B cell (primary cell): ENCODE measurements around the gene NT5E. TPM values are rescaled to one million over a fixed set of nuclear protein-coding genes. Genes with fewer than 3 reads are reported as not detected.

ENCODE experiments used
- ATAC-seq: fragments of 200-7000 bp; cut with Tn5 transposase; one replicate; pipeline ENCODE4 v1.10.0; 2021; ENCODE audit warnings: low read depth, mild to moderate bottlenecking, moderate number of reproducible peaks, moderate library complexity
- CTCF ChIA-PET: fragments of 350-600 bp; sonication (Branson Sonifier 250); formaldehyde crosslinking; loops from one replicate; lab custom pipeline; 2021; ENCODE audit warnings: antibody characterized with exemption, inconsistent platforms; lab: Charles Lee
- POLR2A ChIA-PET: fragments of 350-600 bp; sonication (Branson Sonifier 250); formaldehyde crosslinking; loops from one replicate; lab custom pipeline; 2021; ENCODE audit warnings: antibody characterized with exemption; lab: Charles Lee
- DNase-seq: peaks from one replicate; pipeline ENCODE4 v3.0.0; 2013
- H2AFZ ChIP-seq: 2 replicates; pipeline ENCODE4 v1.6.1; 2012; ENCODE audit warnings: mild to moderate bottlenecking, low read depth, low read length; ENCODE audit not compliant: insufficient read depth, poor library complexity, severe bottlenecking
- H3K27ac ChIP-seq, 2 donors: 1 replicate in 1 of 2; 2 replicates in 1 of 2; pipeline ENCODE4 v1.5.1; 2012 to 2013; ENCODE audit warnings: low read length in 2 of 2, mild to moderate bottlenecking in 2 of 2, moderate library complexity in 1 of 2
- H3K27me3 ChIP-seq, 4 experiments: fragments of 200-600 bp in 1 of 4; sonication (generic) in 1 of 4; replicated peaks in 1 of 4; 1 replicate in 2 of 4; 2 replicates in 2 of 4; pipeline versions ENCODE4 v1.6.1 to v1.7.0; 2013 to 2016; ENCODE audit warnings: low read length in 3 of 4, mild to moderate bottlenecking in 2 of 4, mixed read lengths in 1 of 4, moderate library complexity in 1 of 4; ENCODE audit not compliant: insufficient read depth in 4 of 4, control insufficient read depth in 3 of 4; ENCODE audit errors: control extremely low read depth in 1 of 4
- H3K36me3 ChIP-seq, 2 experiments: replicated peaks in 1 of 2; 1 replicate in 1 of 2; 2 replicates in 1 of 2; pipeline versions ENCODE4 v1.6.1 to v1.7.1; 2013; ENCODE audit warnings: low read length in 1 of 2; ENCODE audit not compliant: insufficient read depth in 2 of 2, control insufficient read depth in 1 of 2; ENCODE audit errors: control extremely low read depth in 1 of 2, extremely low read depth in 1 of 2
- H3K4me1 ChIP-seq, 2 donors: fragments of 200-600 bp in 1 of 2; sonication (generic) in 1 of 2; 1 replicate in 1 of 2; 2 replicates in 1 of 2; pipeline versions ENCODE4 v1.5.1 to v1.6.1; 2013 to 2017; ENCODE audit warnings: low read length in 2 of 2; ENCODE audit not compliant: control insufficient read depth in 2 of 2, insufficient read depth in 2 of 2
- H3K4me2 ChIP-seq: replicated peaks from 2 replicates; pipeline ENCODE3; 2012; ENCODE audit warnings: mild to moderate bottlenecking, low read depth, low read length; ENCODE audit not compliant: poor library complexity, severe bottlenecking
- H3K4me3 ChIP-seq, 5 experiments: fragments of 200-600 bp in 1 of 5; sonication (generic) in 1 of 5; 1 replicate in 3 of 5; 2 replicates in 2 of 5; pipeline versions ENCODE4 v1.5.1 to v1.7.0; 2011 to 2016; ENCODE audit warnings: low read length in 4 of 5, mild to moderate bottlenecking in 4 of 5, low read depth in 2 of 5, control low read depth in 1 of 5, moderate library complexity in 1 of 5; ENCODE audit not compliant: insufficient read depth in 1 of 5; ENCODE audit errors: control extremely low read depth in 1 of 5, extremely low read depth in 1 of 5
- H3K79me2 ChIP-seq: fragments of 200-600 bp; sonication (generic); one replicate; pipeline ENCODE4 v1.6.0; 2016; ENCODE audit warnings: low read length; ENCODE audit not compliant: control insufficient read depth, insufficient read depth
- H3K9ac ChIP-seq: fragments of 200-600 bp; sonication (generic); 2 replicates; pipeline ENCODE4 v1.6.1; 2017; ENCODE audit warnings: mild to moderate bottlenecking, low read length, moderate library complexity
- H3K9me3 ChIP-seq, 3 donors: one replicate each; pipeline versions ENCODE4 v1.6.1 to v1.7.1; 2013; ENCODE audit warnings: low read length in 2 of 3; ENCODE audit not compliant: control insufficient read depth in 2 of 3, insufficient read depth in 1 of 3; ENCODE audit errors: control extremely low read depth in 1 of 3
- H4K20me1 ChIP-seq: 2 replicates; pipeline ENCODE4 v1.6.0; 2012; ENCODE audit warnings: mild to moderate bottlenecking, low read length; ENCODE audit not compliant: insufficient read depth, control insufficient read depth, poor library complexity, severe bottlenecking
- H3K27ac Mint-ChIP-seq: one replicate; pipeline ENCODE4 v1.8.0; 2021; ENCODE audit warnings: mixed read lengths
- H3K27me3 Mint-ChIP-seq: one replicate; pipeline ENCODE4 v1.8.0; 2021; ENCODE audit warnings: mixed read lengths
- H3K4me1 Mint-ChIP-seq: one replicate; pipeline ENCODE4 v1.8.0; 2021; ENCODE audit warnings: mixed read lengths
- H3K4me3 Mint-ChIP-seq: one replicate; pipeline ENCODE4 v1.8.0; 2021; ENCODE audit warnings: mixed read lengths
- H3K9me3 Mint-ChIP-seq: one replicate; pipeline ENCODE4 v1.8.0; 2022; ENCODE audit warnings: mixed read lengths; ENCODE audit not compliant: insufficient read depth
- EZH2 ChIP-seq: IDR thresholded peaks from 2 replicates; pipeline ENCODE4 v1.6.1; 2012; ENCODE audit warnings: borderline replicate concordance, low read depth, mild to moderate bottlenecking, moderate library complexity, low read length; ENCODE audit not compliant: insufficient read depth, poor library complexity, severe bottlenecking
- WGBS: methylation state at CpG from one replicate; pipeline ENCODE4 v1.1.5; 2013; ENCODE audit warnings: missing lambda C conversion rate; ENCODE audit not compliant: insufficient coverage; 5-methylcytosine and 5-hydroxymethylcytosine counted together
- intact Hi-C: fragments of 100-400 bp; cut with micrococcal nuclease; formaldehyde crosslinking; loops from one replicate; pipeline ENCODE4 v1.10.0; 2022
- polyA plus RNA-seq: library from polyadenylated mRNA; depleted of rRNA; stranded (reverse); fragments of >200 nt; gene quantifications from 2 replicates; pipeline ENCODE4 v1.2.3, GENCODE V29; 2012
- total RNA-seq, 2 donors: library from RNA; stranded (reverse); fragments of 120-200 nt in 1 of 2; gene quantifications; 1 replicate in 1 of 2; 2 replicates in 1 of 2; pipeline versions ENCODE4 v1.2.3 to v1.2.4, GENCODE V29; 2013 to 2022
- TF ChIP-seq, protein P1 (sequence below): fragments of 200-600 bp; IDR thresholded peaks from one replicate; pipeline ENCODE4 v1.8.0; 2022; ENCODE audit warnings: antibody characterized with exemption, mild to moderate bottlenecking

Gene NT5E
- total and polyA plus RNA-seq, 2 donors (not counting 1 experiment from before 2014, with no cell fraction given): 11.6 to 23.2 TPM

DNA sequence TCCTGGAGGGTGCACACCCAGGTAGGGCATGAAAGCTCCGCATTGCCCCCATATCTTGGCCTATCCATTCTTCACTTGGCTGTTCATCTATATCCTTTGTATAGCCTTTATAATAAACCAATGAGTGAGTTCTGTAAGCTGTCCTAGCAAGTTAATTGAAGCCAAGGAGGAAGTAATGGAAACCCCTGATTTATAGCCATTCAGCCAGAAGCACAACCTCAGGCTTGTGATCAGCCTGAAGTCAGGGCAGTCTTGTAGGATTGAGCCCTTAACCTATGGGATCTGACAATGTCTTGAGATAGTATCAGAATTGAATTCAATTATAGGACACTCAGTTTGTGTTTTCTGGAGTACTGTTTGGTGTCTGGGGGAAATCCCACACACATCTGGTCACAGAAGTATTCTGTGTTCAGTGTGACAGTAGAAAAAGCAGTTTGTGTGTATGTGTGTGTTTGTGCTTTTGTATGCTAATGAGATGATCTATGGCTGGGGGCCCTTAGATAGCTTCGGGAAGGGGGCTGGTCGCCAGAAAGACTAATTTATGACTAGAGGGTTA is 5.7 kb downstream of the NT5E start:
- no peak overlapping the region for H3K27ac ChIP-seq
- no peak for ATAC-seq
- WGBS: no CpG with 5 or more reads among the region's 3 CpGs
- Mint-ChIP-seq H3K27ac (peak overlapping the region; percentile 53), H3K9me3 (no peaks in the 10 kb centered on the region), H3K4me1 (peaks cover 93% of the 10 kb centered on the region), H3K27me3 (peaks cover 9% of the 10 kb centered on the region), H3K4me3 (no peak overlapping the region)
- H2AFZ ChIP-seq: no peak overlapping the region
- H3K4me1 ChIP-seq: peaks cover 37 to 82% of the 10 kb centered on the region in 2 donors
- CTCF ChIA-PET: interaction anchor here (2.0 to 7.3 kb wide), 2 partner anchors 27 to 100 kb away, joined by 8 to 87 read pairs; no protein-coding TSS in a partner anchor
- intact Hi-C loops: loop anchor here (10.0 kb wide), 1 partner anchor 219 kb away; no protein-coding TSS in a partner anchor
- H3K79me2 ChIP-seq: peaks cover 61% of the 10 kb centered on the region
- H3K4me3 ChIP-seq: no peak overlapping the region
- DNase-seq: no peak
- no peak overlapping the region for H3K9ac ChIP-seq
- POLR2A ChIA-PET: no interaction called here
- no peaks in the 10 kb centered on the region for H3K9me3 ChIP-seq
- no peaks in the 10 kb centered on the region for H4K20me1 ChIP-seq
- no peaks in the 10 kb centered on the region for H3K36me3 ChIP-seq
- peaks cover 0 to 16% (median 2%) of the 10 kb centered on the region in 4 experiments for H3K27me3 ChIP-seq
- no peak for TF ChIP-seq EZH2
- TF ChIP-seq, protein P1, sequence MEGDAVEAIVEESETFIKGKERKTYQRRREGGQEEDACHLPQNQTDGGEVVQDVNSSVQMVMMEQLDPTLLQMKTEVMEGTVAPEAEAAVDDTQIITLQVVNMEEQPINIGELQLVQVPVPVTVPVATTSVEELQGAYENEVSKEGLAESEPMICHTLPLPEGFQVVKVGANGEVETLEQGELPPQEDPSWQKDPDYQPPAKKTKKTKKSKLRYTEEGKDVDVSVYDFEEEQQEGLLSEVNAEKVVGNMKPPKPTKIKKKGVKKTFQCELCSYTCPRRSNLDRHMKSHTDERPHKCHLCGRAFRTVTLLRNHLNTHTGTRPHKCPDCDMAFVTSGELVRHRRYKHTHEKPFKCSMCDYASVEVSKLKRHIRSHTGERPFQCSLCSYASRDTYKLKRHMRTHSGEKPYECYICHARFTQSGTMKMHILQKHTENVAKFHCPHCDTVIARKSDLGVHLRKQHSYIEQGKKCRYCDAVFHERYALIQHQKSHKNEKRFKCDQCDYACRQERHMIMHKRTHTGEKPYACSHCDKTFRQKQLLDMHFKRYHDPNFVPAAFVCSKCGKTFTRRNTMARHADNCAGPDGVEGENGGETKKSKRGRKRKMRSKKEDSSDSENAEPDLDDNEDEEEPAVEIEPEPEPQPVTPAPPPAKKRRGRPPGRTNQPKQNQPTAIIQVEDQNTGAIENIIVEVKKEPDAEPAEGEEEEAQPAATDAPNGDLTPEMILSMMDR: no peak
- H3K4me2 ChIP-seq: no peak overlapping the region

DNA sequence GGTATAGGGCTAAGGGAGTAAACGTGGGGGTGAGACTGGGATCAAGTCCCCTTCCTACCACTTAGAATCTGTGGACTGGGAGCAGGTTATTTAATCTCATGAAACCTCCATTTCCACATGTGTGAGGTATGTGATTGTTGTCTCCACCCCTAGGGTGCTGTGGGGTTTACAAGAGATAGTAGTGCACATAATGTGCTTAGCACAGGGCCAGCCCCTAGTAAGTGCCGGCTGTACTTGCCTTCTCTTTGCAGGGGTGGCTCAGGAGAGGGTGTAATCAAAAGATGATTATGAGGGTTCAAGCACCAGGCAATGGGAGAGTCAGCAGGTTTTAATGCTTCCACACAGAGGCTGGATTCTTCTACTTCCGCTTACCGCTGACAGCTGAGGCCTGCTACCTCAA is 6.9 kb downstream of the NT5E start:
- Histone ChIP-seq H3K9me3 (no peaks in the 10 kb centered on the region), H3K36me3 (no peaks in the 10 kb centered on the region), H3K27ac (no peak overlapping the region), H2AFZ (no peak overlapping the region), H3K9ac (no peak overlapping the region), H3K79me2 (peaks cover 50% of the 10 kb centered on the region), H3K4me1 (peaks cover 45 to 82% of the 10 kb centered on the region in 2 donors), H3K4me3 (no peak overlapping the region), H3K4me2 (no peak overlapping the region), H4K20me1 (no peaks in the 10 kb centered on the region), H3K27me3 (peaks cover 0 to 5% (median under 1%) of the 10 kb centered on the region in 4 experiments)
- intact Hi-C loops: loop anchor here (10.0 kb wide), 1 partner anchor 218 kb away; no protein-coding TSS in a partner anchor
- Mint-ChIP-seq H3K4me1 (peaks cover 94% of the 10 kb centered on the region), H3K4me3 (no peak overlapping the region), H3K9me3 (no peaks in the 10 kb centered on the region), H3K27me3 (peaks cover 9% of the 10 kb centered on the region), H3K27ac (peak overlapping the region; percentile 64)
- TF ChIP-seq, protein P1: no peak
- no peak for TF ChIP-seq EZH2
- ATAC-seq: no peak
- ChIA-PET POLR2A (no interaction called here), CTCF (interaction anchor here (1.2 to 3.9 kb wide), 2 partner anchors 26 to 102 kb away, joined by 3 to 17 read pairs; no protein-coding TSS in a partner anchor)
- 100% methylated on average over 3 of the region's 4 CpGs for WGBS
- no peak for DNase-seq
